NCI-H128 (cell line): ENCODE data around the gene TTC23L.

Source experiments
- DNase-seq: peaks from one replicate; lab custom pipeline; 2025; ENCODE audit not compliant: unreplicated experiment; lab: John Stamatoyannopoulos, UW

The TTC23L gene

GRCh38 chr5:34833090-34833489 lies 5.9 kb upstream of the TTC23L start:
- DNase-seq: no peak

GRCh38 chr5:34833976-34834793 lies 4.8 kb upstream of the TTC23L start:
- no peak for DNase-seq

- DNase-seq: no peak
These were observed 4.2 kb upstream of the TTC23L start for GRCh38 chr5:34834794-34835089.

- DNase-seq: no peak
These were observed 3.3 kb upstream of the TTC23L start for GRCh38 chr5:34835664-34836063.

- no peak for DNase-seq
These were observed 2.9 kb downstream of the TTC23L start for GRCh38 chr5:34841816-34842215.

GRCh38 chr5:34842554-34842953 lies 3.6 kb downstream of the TTC23L start:
- no peak for DNase-seq

- no peak for DNase-seq
These were observed 4.5 kb downstream of the TTC23L start for GRCh38 chr5:34843497-34843896.

- DNase-seq: no peak
These were observed 5.1 kb downstream of the TTC23L start for GRCh38 chr5:34844106-34844505.

GRCh38 chr5:34844999-34845398 lies 6.0 kb downstream of the TTC23L start:
- DNase-seq: no peak

- DNase-seq: no peak
These were observed 8.1 kb downstream of the TTC23L start for GRCh38 chr5:34847056-34847455.

- DNase-seq: no peak
These were observed 8.6 kb downstream of the TTC23L start for GRCh38 chr5:34847552-34847951.

- no peak for DNase-seq
These were observed 9.3 kb downstream of the TTC23L start for GRCh38 chr5:34848230-34848629.

- no peak for DNase-seq
These were observed 10.3 kb downstream of the TTC23L start for GRCh38 chr5:34849253-34849652.

- DNase-seq: peak; percentile 67
These were observed 15.7 kb downstream of the TTC23L start for GRCh38 chr5:34854459-34855174.

- no peak for DNase-seq
These were observed 18.2 kb downstream of the TTC23L start for GRCh38 chr5:34857161-34857560.

GRCh38 chr5:34857894-34858293 lies 18.9 kb downstream of the TTC23L start:
- no peak for DNase-seq

- no peak for DNase-seq
These were observed 19.8 kb downstream of the TTC23L start for GRCh38 chr5:34858790-34859189.

- no peak for DNase-seq
These were observed 20.3 kb downstream of the TTC23L start for GRCh38 chr5:34859253-34859652.

- no peak for DNase-seq
These were observed 25.0 kb downstream of the TTC23L start for GRCh38 chr5:34863946-34864345.

- DNase-seq: no peak
These were observed 26.1 kb downstream of the TTC23L start for GRCh38 chr5:34865091-34865490.

- no peak for DNase-seq
These were observed 28.1 kb downstream of the TTC23L start for GRCh38 chr5:34866989-34867471.

GRCh38 chr5:34867660-34868059 lies 28.7 kb downstream of the TTC23L start:
- no peak for DNase-seq
